Activated naive CD4-positive, alpha-beta T cell treated with anti-CD3 and anti-CD28 coated beads, Interleukin-2, amount 50 U/mL, for 24 hours (primary cell): ENCODE data around the gene PIN1.
"Not testable (repeated sequence)": the region's sequence is repeated elsewhere in the genome, so short reads cannot be mapped to it uniquely, and the experiment has no call there.

Experiments
- H3K27ac Mint-ChIP-seq: one replicate; pipeline ENCODE4 v1.8.0; 2021; ENCODE audit warnings: mild to moderate bottlenecking, mixed read lengths
- H3K27me3 Mint-ChIP-seq: one replicate; pipeline ENCODE4 v1.8.0; 2021; ENCODE audit warnings: mixed read lengths
- H3K36me3 Mint-ChIP-seq: one replicate; pipeline ENCODE4 v1.8.0; 2021; ENCODE audit warnings: mixed read lengths
- H3K4me1 Mint-ChIP-seq: one replicate; pipeline ENCODE4 v1.8.0; 2021; ENCODE audit warnings: mixed read lengths
- H3K4me3 Mint-ChIP-seq: one replicate; pipeline ENCODE4 v1.8.0; 2021; ENCODE audit warnings: mild to moderate bottlenecking, mixed read lengths
- H3K9me3 Mint-ChIP-seq: one replicate; pipeline ENCODE4 v1.8.0; 2021; ENCODE audit warnings: mixed read lengths

PIN1 gene

DNA sequence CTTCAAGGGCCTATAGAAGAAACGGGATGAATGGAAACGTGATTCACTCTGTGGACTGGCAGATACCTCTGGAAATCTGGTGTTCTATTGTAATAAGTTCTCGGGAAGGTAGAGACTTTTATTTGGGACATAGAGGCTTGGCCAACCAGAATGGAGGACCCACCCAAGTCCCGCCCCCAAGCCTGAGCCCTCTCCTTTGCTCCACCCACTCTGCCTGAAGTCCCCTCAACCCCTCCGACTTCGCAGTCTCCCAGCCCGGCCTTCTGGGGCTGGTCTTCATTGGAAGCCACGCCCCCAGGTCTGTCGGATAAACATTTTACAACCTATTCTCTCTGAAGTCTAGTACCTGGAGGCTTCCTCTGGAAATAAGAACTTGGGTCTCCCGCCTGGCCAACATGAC lies 33.1 kb upstream of the PIN1 start:
- Mint-ChIP-seq H3K27me3 (no peaks in the 10 kb centered on the region), H3K4me3 (no peak overlapping the region), H3K4me1 (peaks cover 27% of the 10 kb centered on the region), H3K36me3 (peaks cover 2% of the 10 kb centered on the region), H3K27ac (no peak overlapping the region), H3K9me3 (no peaks in the 10 kb centered on the region)

DNA sequence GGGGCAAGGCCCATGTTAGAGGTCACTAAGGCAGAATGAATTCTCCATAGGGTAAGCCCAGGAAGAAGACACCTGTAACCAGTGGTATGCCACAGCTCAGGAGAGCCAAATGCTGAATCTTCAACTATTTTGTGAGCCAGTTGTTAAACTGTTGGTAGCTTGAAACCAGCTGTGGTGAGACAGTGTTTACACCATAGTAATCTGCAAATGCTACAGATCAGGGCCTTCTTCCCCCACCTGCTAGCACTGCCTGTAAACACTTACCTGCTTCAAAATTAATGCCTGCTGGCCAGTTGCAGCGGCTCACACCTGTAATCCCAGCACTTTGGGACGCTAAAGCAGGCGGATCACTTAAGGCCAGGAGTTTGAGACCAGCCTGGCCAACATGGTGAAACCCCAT lies 28.3 kb upstream of the PIN1 start:
- peaks cover 36% of the 10 kb centered on the region for H3K4me1 Mint-ChIP-seq
- no peaks in the 10 kb centered on the region for H3K9me3 Mint-ChIP-seq
- no peak overlapping the region for H3K4me3 Mint-ChIP-seq
- no peaks in the 10 kb centered on the region for H3K27me3 Mint-ChIP-seq
- no peak overlapping the region for H3K27ac Mint-ChIP-seq
- peaks cover 6% of the 10 kb centered on the region for H3K36me3 Mint-ChIP-seq

DNA sequence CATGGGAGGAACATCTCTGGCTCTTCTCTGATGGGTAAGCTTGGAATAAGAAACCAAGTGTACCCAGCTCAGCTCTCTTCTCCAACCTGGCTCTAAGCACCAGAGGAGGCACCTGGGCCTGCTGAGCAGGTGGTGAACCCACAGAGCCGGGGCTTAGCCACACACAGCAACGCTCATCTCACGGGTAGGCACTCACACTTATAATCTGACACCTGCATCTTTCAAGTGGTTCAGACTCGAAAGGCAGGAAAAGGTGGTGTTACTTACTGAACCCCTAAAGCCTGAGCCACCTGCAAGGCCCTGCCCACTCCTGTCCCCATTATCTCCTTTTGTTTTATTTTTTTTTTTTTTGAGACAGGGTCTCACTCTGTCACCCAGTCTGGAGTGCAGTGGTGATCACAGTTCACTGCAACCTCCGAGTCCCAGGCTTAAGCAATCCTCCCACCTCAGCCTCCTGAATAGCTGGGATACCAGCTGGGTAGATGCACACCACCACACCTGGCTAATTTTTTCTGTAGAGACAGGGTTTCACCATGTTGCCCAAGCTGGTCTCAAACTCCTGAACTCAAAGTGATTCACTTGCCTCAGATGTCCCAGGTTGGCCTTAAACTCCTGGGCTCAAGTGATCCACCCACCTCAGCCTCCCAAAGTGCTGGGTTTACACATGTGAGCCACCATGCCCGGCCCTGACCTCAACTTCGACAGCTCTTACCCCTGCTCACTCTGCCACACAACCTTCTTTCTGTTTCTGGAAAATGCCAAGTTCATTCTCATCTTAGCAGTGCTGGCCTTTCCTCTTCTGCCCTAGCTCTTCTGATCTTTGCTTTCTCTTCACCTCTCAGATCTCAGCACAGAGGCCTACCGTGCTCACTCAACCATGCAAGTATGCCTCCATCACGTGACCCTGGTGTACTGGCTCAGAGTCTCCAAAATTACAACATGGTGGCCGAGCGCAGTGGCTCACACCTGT lies 26.0 kb upstream of the PIN1 start:
- Mint-ChIP-seq H3K36me3 (peaks cover 8% of the 10 kb centered on the region), H3K4me3 (peak overlapping the region; percentile 31), H3K27ac (peak overlapping the region; percentile 69), H3K27me3 (no peaks in the 10 kb centered on the region), H3K4me1 (peaks cover 36% of the 10 kb centered on the region), H3K9me3 (no peaks in the 10 kb centered on the region)

DNA sequence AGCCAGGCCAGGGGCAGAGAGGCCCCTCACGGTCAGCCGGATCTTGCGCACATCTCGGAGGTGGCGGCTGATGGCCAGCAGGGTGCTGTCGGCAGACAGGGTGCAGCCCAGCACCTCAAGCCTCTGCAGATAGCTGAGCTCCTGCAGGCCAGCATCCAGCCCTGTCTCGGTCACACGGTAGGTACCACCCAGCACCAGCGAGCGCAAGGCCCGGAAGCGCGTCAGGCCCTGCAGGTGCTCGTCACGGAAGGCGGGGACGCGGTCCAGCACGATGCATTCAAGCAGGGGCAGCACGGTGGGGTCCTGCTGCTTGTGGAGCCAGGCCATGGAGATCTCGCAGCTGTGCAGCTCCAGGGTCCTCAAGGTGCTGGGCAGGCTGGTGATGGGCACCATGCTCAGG lies 24.0 kb upstream of the PIN1 start:
- Mint-ChIP-seq H3K27ac (no peak overlapping the region), H3K36me3 (peaks cover 10% of the 10 kb centered on the region), H3K9me3 (no peaks in the 10 kb centered on the region), H3K27me3 (no peaks in the 10 kb centered on the region), H3K4me1 (peaks cover 41% of the 10 kb centered on the region), H3K4me3 (no peak overlapping the region)

DNA sequence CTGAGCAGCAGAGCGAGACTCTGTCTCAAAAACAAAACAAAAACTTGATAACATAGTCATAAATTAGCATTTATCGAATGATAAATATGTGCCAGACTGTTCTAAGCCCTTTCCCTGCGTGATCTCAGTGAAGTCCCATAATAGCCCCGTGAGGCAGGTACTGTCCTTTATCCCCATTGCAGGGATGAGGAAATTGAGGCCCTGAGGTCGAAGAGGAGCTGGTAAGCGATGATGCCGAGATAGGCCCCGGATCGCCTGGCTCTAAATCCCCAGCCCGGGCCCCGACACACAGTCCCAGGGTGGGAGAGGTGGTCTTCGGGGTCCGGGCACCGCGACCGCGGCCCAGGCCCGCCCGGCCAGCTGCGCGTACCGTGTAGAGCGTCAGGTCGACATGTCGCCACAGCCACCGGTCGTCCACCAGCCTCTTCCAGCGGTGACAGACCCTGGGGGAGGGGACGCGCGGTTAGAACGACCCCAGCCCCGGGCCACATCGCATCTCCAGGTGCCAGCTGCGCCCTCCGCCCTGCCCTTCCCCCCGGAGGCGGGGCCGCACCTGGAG lies 16.9 kb upstream of the PIN1 start:
- Mint-ChIP-seq H3K27me3 (no peaks in the 10 kb centered on the region), H3K4me3 (peak overlapping the region; percentile 89), H3K9me3 (no peaks in the 10 kb centered on the region), H3K4me1 (peaks cover 42% of the 10 kb centered on the region), H3K27ac (peak overlapping the region; percentile 87), H3K36me3 (peaks cover 13% of the 10 kb centered on the region)

DNA sequence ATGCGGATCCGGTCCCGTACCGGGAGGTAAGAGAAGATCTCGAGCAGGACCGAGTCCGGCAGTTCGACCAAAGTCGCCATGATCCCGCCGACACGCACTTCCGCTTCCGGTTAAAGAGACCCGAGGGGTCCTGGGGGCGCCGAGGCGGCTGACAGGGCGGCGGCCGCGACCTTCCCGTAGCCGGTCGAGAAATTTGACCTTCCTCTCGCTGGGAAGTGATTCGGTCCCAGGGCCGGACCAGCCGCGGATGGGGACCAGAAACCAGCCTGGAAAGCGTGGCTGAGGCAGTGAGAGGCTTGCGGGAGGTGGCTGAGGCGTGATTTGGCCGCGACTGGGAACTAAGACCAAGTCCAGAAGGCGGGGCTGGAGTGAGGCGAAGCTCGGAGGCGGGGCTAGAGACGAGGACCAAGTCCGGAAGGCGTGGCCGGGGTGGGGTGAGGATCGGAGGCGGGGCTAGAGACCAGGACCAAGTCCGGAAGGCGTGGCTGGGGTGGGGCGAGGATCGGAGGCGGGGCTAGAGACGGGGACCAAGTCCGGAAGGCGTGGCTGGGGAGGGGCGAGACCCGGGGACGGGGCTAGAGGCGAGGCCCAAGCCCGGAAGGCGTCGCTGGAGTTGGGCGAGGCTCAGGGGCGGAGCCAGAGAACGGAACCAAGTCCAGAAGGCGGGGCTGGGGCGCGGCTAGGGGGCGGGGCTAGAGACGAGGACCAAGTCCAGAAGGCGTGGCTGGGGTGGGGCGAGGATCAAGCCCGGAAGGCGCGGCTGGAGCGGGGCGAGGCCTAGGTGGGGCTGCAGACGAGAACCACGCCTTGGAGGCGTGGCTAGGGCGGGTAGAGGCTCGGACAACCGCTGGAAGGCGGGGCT lies 16.2 kb upstream of the PIN1 start, which contains the start of gene FBXL12:
Gene FBXL12, minus strand, starts transcription at position 346 of the 862 bp plus-strand sequence. Its CDS starts 266 bp downstream, at position 80.
- peaks cover 40% of the 10 kb centered on the region for H3K4me1 Mint-ChIP-seq
- H3K4me3 Mint-ChIP-seq, result peak within 1 kb of the TSS; percentile 89
- H3K27ac Mint-ChIP-seq, result peak within 1 kb of the TSS; percentile 87
- peaks cover 11% of the 10 kb centered on the region for H3K36me3 Mint-ChIP-seq
- H3K27me3 Mint-ChIP-seq, result no peaks in the 10 kb centered on the region
- H3K9me3 Mint-ChIP-seq, result no peaks in the 10 kb centered on the region

DNA sequence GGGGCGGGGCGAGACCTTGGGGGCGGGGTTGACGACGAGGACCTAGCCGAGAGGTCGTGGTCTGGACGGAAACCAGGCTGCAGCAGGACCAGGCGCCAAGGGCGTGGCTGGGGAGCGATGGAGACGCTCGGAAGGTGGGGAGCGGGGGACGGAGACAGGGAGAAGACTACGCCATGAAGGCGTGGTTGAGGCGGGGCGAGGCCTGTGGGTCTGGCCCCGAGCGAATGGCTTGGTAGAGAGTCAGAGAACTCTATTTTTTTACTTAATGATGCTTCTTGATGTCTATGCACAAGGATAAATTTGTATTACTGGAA lies 15.6 kb upstream of the PIN1 start:
- peaks cover 38% of the 10 kb centered on the region for H3K4me1 Mint-ChIP-seq
- no peaks in the 10 kb centered on the region for H3K27me3 Mint-ChIP-seq
- peak overlapping the region; percentile 87 for H3K27ac Mint-ChIP-seq
- H3K9me3 Mint-ChIP-seq, result no peaks in the 10 kb centered on the region
- peaks cover 11% of the 10 kb centered on the region for H3K36me3 Mint-ChIP-seq
- peak overlapping the region; percentile 89 for H3K4me3 Mint-ChIP-seq

DNA sequence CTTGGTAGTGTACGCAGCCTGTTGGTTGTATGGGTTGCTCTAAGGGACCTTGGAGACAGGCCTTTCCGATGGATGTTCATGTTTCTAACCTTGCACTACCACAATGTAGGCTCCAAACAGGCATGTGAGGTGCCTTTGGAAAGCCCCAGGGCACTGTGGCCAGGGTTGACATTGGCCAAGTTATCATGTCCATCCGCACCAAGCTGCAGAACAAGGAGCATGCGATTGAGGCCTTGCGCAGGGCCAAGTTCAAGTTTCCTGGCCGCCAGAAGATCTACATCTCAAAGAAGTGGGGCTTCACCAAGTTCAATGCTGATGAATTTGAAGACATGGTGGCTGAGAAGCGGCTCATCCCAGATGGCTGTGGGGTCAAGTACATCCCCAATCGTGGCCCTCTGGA lies 15.1 kb upstream of the PIN1 start:
- not testable (repeated sequence) for H3K27me3 Mint-ChIP-seq, H3K27ac Mint-ChIP-seq, H3K36me3 Mint-ChIP-seq, H3K9me3 Mint-ChIP-seq
- H3K4me3 Mint-ChIP-seq, result peak overlapping the region; percentile 89
- peaks cover 34% of the 10 kb centered on the region for H3K4me1 Mint-ChIP-seq

DNA sequence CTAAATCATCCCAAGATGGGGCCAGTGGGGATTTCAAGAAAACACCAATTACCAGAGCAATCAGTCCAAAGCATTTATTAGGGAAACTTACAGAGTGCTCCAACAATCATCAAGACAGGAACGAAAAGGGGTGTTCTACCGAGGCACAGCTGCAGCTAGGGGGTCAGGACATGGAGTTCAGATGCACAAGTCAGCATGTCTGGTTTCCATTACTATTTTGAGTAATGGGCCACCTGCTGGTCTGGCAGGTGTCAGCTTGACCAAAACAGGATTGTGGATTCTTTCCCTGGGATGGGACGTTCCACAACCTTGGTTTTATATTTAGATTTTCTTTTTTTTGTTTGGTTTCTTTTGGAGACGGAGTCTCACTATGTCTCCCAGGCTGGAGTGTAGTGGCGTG lies 11.3 kb upstream of the PIN1 start:
- Mint-ChIP-seq H3K4me1 (peaks cover 29% of the 10 kb centered on the region), H3K36me3 (peaks cover 3% of the 10 kb centered on the region), H3K27ac (no peak overlapping the region), H3K27me3 (no peaks in the 10 kb centered on the region), H3K4me3 (no peak overlapping the region), H3K9me3 (no peaks in the 10 kb centered on the region)

DNA sequence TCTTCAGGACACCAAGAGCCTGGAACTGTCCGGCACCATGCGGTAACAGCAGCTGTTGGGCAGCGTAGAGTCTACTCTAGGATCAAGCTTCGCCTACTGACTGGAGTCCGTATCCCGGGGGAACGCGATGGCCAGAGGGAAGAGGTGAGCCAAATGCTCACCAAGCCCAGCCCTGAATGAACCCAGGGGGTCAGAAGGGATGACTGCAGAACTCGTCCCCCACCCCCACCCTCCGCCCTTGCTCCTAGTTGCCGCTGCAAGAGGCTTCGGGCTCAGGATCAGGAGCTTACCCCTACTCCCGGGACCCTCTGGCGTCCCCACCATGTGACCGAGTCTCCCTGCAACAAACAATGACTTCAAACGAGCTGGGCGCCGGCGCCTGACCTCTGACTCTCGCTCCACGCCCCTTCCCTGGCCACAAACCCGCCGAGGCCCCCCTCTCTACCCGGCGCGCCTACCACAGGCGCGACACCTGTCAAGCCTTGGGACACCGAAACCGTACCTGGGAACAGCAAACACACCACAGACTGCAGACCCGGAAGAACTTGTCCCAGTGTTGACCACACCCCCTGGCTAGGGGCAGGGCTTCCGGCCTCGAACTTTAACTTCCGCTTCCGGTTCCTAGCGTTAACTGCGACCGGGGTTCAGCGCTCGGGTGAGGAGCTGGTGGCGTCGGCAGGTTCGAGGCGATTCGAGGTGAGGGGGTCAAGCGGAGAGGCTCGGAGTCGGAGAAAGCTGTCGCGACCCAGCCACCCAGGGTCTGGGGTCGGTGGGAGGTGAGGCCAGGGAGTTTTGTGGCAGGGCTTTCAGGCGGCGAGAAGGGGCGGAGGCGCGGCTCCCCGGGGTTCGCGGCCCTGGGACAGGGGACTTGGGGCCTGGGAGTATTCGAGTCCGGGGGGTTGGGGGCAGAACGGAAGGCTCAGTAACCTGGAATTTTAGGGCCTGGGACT lies 7.6 kb upstream of the PIN1 start, which contains the start of gene UBL5:
Gene UBL5, plus strand, starts transcription at position 630 of the 950 bp plus-strand sequence. CDS start 420 bp downstream, outside the sequence.
- H3K27ac Mint-ChIP-seq, result peak within 1 kb of the TSS; percentile 98

DNA sequence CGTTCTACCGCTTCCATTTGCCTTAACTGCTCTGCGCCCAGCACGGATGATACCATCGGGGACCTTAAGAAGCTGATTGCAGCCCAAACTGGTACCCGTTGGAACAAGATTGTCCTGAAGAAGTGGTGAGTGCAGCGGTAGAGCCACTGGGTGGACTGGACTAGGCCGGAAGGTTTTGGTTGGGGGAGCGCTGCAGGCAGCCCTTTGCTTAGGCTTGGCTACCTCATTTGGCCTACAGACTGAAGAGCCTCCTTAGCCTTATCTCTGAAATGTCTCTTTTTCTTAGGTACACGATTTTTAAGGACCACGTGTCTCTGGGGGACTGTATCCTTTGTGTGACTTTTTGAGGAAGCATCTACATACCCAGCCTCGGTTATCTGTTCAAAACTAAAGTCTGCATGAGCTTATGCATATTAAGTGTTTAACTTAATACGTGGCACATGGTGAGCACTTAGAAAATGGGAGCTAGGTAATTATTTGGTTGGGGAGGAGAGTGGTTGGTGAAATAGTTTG lies 6.5 kb upstream of the PIN1 start:
- Mint-ChIP-seq H3K4me1 (peaks cover 24% of the 10 kb centered on the region), H3K4me3 (peak overlapping the region; percentile 97), H3K9me3 (no peaks in the 10 kb centered on the region), H3K27ac (peak overlapping the region; percentile 4), H3K36me3 (peaks cover 3% of the 10 kb centered on the region), H3K27me3 (no peaks in the 10 kb centered on the region)

More for the DNA sequence above, 7.6 kb upstream of the PIN1 start, which contains the start of gene UBL5:
- H3K36me3 Mint-ChIP-seq, result peaks cover 3% of the 10 kb centered on the region
- no peaks in the 10 kb centered on the region for H3K9me3 Mint-ChIP-seq
- peak within 1 kb of the TSS; percentile 97 for H3K4me3 Mint-ChIP-seq
- no peaks in the 10 kb centered on the region for H3K27me3 Mint-ChIP-seq
- peaks cover 24% of the 10 kb centered on the region for H3K4me1 Mint-ChIP-seq

DNA sequence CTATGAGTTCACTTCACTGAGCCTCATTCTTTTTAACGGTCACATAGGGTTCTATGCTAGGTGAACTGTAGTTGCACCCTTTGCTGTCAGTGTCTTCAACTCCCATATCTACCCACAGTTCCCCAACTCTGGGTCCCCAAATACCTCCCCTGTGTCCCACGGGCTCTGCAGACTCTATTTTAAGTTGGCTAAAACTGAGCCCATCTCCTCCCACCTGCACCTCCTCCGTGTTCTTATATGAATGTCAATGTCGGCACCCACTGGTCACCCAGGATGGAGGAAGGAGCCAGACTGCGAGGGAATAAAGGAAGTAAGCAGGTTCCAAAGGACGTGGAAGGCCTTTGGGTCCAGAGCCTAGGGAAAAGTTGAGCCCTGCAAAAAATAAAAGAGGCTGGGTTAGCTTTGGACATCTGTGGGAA lies 802 bp upstream of the PIN1 start:
- peak overlapping the region; percentile 93 for H3K4me3 Mint-ChIP-seq

DNA sequence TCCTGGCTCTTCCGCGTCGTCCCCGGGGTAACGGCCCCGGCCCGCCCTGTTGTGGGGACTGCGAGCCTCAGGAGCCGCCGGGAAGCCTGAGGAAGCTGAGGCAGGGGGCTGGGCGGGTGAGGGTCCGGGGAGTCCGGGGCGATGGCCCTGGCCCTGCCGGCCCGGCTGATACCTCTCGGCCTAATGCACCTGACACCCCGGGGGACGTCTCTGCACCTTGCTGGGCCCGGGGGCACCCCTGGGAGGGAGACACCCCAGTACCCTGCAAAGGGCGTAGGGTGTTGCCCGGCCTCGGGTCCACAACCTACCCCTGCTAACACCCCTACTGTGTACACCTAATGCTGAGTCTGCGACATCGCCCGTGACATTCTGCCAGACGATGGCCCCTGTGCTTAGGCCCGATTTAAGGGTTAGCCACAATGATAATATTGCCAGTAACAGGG lies 410 bp downstream of the PIN1 start:
- Mint-ChIP-seq H3K4me3 (peak overlapping the region; percentile 92), H3K27me3 (no peaks in the 10 kb centered on the region), H3K36me3 (peaks cover 1% of the 10 kb centered on the region), H3K9me3 (no peaks in the 10 kb centered on the region), H3K27ac (no peak overlapping the region), H3K4me1 (peaks cover 12% of the 10 kb centered on the region)

More for the DNA sequence above, 802 bp upstream of the PIN1 start:
- Mint-ChIP-seq H3K4me1 (peaks cover 16% of the 10 kb centered on the region), H3K9me3 (no peaks in the 10 kb centered on the region), H3K36me3 (peaks cover under 1% of the 10 kb centered on the region), H3K27me3 (no peaks in the 10 kb centered on the region), H3K27ac (peak overlapping the region; percentile 82)

DNA sequence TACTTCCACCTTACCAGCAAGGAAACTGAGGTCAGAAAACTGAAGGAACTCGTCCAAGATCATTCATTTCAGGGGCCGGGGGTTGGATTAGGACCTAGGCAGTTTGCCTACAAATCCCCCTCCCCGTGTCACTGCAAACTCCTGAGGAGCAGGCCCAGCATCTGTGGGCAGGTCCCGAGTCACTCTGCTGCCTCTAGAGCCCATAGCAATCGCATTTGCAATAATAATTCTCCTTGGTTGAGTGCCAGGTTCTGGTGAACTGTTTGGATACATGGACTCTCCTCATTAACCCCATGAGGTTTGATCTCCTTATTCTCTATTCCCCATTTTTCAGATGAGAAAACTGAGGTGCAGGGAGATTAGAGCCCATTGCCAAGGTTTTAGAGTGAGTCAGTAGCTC lies 903 bp downstream of the PIN1 start:
- Mint-ChIP-seq H3K36me3 (peaks cover 1% of the 10 kb centered on the region), H3K4me1 (peaks cover 12% of the 10 kb centered on the region), H3K4me3 (peak overlapping the region; percentile 92), H3K9me3 (no peaks in the 10 kb centered on the region), H3K27me3 (no peaks in the 10 kb centered on the region), H3K27ac (peak overlapping the region; percentile 87)
